Stimulated activated memory B cell treated with anti-CD40 and anti-IgM and Interleukin-4, amounts not matched to agents 10 μg/mL and 1 μg/mL and 100 μg/mL, for 72 hours (primary cell): Measurements from ENCODE around the gene DLG5.

Experiments
- ATAC-seq: fragments of 150-1000 bp; cut with Tn5 transposase; 2 replicates; pipeline ENCODE4 v1.10.0; 2021
- H3K27ac Mint-ChIP-seq: one replicate; pipeline ENCODE4 v1.8.0; 2022; ENCODE audit warnings: mild to moderate bottlenecking, mixed read lengths
- H3K27me3 Mint-ChIP-seq: one replicate; pipeline ENCODE4 v1.8.0; 2022; ENCODE audit warnings: mixed read lengths
- H3K36me3 Mint-ChIP-seq: one replicate; pipeline ENCODE4 v1.8.0; 2022; ENCODE audit warnings: mixed read lengths
- H3K4me1 Mint-ChIP-seq: one replicate; pipeline ENCODE4 v1.8.0; 2022; ENCODE audit warnings: mixed read lengths
- H3K4me3 Mint-ChIP-seq: one replicate; pipeline ENCODE4 v1.8.0; 2022; ENCODE audit warnings: mild to moderate bottlenecking, moderate library complexity, mixed read lengths
- H3K9me3 Mint-ChIP-seq: one replicate; pipeline ENCODE4 v1.8.0; 2022; ENCODE audit warnings: mixed read lengths

DLG5 gene

DNA sequence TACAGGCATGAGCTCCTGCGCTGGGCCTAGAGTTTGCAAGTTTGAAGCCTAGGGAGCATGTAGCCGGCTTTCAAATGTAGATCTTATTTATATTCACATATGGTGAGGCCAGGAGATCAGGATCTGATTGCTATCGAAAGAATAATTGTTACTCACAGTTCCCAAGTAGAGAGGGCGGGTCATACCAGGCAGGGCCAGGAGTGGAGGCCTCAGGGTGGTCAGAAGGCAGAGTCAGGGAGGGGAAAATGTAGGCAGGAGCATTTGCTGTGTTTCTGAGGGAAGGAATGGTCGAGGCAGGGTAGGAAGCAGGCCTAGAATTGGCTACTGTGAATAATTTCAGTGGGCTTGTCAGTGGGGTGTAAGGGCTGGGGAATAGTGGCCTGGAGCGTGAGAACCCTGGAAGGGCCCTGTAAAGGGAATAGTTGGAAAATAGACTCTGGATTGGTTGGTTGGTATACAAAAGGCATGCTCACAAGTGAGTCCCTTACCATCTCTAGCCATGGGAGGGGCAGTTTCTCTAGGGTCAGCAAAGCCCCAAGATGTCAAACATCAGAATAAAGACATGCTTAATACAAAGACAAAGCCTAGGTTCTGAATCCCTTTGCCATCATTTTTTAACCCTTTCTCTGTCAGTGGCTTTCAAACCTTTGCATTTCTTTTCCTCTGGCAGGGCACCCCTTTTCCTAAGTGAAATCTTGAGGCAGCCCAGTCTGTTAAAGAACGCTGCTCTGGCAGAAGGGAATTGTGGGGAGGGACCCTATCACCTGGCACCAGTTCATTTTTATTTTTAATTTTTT is 36.0 kb upstream of the DLG5 start:
- no peak for ATAC-seq
- no peak overlapping the region for H3K27ac Mint-ChIP-seq
- H3K27me3 Mint-ChIP-seq = peaks cover 27% of the 10 kb centered on the region
- H3K4me1 Mint-ChIP-seq = no peaks in the 10 kb centered on the region
- no peak overlapping the region for H3K4me3 Mint-ChIP-seq
- H3K9me3 Mint-ChIP-seq = peaks cover 6% of the 10 kb centered on the region
- no peaks in the 10 kb centered on the region for H3K36me3 Mint-ChIP-seq

DNA sequence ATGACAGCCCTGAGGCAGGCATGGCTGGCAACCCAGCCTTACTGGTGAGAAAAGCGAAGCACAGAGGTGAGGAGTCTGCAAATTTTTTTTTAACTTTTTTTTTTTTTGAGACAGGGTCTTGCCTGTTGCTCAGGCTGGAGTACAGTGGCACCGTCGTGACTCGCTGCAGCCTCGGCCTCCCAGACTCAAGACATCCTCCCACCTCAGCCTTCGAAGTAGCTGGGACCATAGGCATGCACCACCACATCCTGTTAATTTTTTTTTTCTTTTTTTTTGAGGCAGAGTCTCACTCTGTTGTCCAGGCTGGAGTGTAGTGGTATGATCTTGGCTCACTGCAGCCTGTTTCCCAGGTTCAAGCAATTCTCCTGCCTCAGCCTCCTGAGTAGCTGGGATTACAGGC is 35.1 kb upstream of the DLG5 start:
- no peak for ATAC-seq
- Mint-ChIP-seq H3K4me1 (no peaks in the 10 kb centered on the region), H3K4me3 (no peak overlapping the region), H3K9me3 (peaks cover 6% of the 10 kb centered on the region), H3K27me3 (peaks cover 26% of the 10 kb centered on the region), H3K36me3 (no peaks in the 10 kb centered on the region), H3K27ac (no peak overlapping the region)

DNA sequence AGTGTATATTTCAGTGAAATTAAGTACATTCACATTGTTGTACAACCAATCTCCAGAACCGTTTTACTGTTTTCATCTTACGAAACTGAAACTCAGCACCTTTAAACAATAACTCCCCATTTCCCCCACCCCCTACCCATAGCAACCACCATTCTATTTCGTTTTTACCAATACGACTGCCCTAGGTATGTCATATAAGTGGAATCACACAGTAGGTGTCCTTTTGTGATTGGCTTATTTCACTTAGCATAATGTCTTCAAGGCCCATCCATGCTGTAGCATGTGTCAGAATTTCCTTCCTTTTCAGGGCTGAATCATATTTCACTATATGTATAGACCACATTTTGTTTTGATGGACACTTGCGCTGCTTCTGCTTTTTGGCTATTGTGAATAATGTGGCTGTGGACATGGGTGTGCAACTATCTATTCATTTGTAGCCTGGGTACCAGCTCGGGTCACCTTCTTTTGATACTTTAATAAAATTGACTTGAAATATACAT is 34.3 kb upstream of the DLG5 start:
- no peak for ATAC-seq
- Mint-ChIP-seq H3K27me3 (peaks cover 22% of the 10 kb centered on the region), H3K4me1 (no peaks in the 10 kb centered on the region), H3K4me3 (no peak overlapping the region), H3K9me3 (peaks cover 6% of the 10 kb centered on the region), H3K36me3 (no peaks in the 10 kb centered on the region), H3K27ac (no peak overlapping the region)

DNA sequence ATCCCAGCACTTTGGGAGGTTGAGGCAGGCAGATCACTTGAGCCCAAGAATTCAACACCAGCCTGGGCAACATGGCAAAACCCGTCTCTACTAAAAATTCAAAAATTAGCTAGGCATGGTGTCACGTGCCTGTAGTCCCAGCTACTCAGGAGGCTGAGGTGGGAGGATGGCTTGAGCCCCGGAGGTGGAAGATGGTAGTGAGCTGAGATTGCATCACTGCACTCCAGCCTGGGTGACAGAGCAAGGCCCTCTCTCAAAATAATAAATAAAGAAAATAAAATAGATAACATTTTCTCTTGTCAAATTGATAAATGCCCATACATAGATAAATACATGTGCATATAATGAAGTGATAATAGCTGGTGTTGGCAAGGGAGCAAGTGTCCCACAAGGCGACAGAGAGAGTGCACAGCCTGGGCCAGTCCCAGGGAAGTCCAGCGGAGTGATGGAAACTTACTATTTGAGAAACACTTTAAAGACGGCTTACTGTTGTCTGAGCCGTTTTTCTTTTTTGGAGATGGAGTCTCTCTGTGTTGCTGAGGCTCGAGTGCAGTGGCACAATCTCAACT is 33.4 kb upstream of the DLG5 start:
- ATAC-seq = no peak
- no peaks in the 10 kb centered on the region for H3K36me3 Mint-ChIP-seq
- no peak overlapping the region for H3K4me3 Mint-ChIP-seq
- H3K9me3 Mint-ChIP-seq = peaks cover 6% of the 10 kb centered on the region
- no peak overlapping the region for H3K27ac Mint-ChIP-seq
- no peaks in the 10 kb centered on the region for H3K4me1 Mint-ChIP-seq
- peaks cover 22% of the 10 kb centered on the region for H3K27me3 Mint-ChIP-seq

GRCh38 chr10:77959384-77959783 is 32.8 kb upstream of the DLG5 start:
- Mint-ChIP-seq H3K9me3 (peaks cover 2% of the 10 kb centered on the region), H3K27ac (no peak overlapping the region), H3K4me1 (no peaks in the 10 kb centered on the region), H3K27me3 (peaks cover 22% of the 10 kb centered on the region), H3K4me3 (no peak overlapping the region), H3K36me3 (no peaks in the 10 kb centered on the region)
- ATAC-seq = no peak

GRCh38 chr10:77955136-77955535 is 28.6 kb upstream of the DLG5 start:
- H3K27me3 Mint-ChIP-seq = peaks cover 38% of the 10 kb centered on the region
- peaks cover 6% of the 10 kb centered on the region for H3K36me3 Mint-ChIP-seq
- no peak overlapping the region for H3K27ac Mint-ChIP-seq
- H3K4me1 Mint-ChIP-seq = no peaks in the 10 kb centered on the region
- no peak for ATAC-seq
- H3K4me3 Mint-ChIP-seq = no peak overlapping the region
- H3K9me3 Mint-ChIP-seq = peaks cover 16% of the 10 kb centered on the region

DNA sequence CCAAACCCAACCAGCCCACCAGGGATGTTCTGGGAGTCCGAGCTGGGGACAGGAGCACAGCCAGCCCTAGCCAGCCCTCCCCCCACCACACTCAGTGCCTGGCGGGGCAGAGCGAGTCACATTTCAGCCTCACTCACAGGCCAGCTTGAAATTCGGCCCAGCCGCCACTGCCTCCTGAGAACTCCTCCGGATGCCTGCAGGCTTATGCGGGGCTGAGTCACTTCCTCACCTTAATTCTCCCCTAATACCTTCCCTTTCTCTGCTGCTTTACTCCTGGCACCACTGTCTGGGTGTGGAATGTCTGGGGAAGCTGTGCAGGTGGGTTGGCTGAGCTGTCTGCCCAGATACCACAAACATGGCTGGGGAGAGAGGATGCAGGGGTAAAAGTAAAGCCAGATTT is 22.6 kb upstream of the DLG5 start:
- H3K27ac Mint-ChIP-seq = no peak overlapping the region
- peaks cover 6% of the 10 kb centered on the region for H3K36me3 Mint-ChIP-seq
- H3K27me3 Mint-ChIP-seq = peaks cover 50% of the 10 kb centered on the region

GRCh38 chr10:77946084-77946483 is 19.5 kb upstream of the DLG5 start:
- Mint-ChIP-seq H3K4me1 (no peaks in the 10 kb centered on the region), H3K36me3 (no peaks in the 10 kb centered on the region), H3K27me3 (peaks cover 53% of the 10 kb centered on the region), H3K27ac (no peak overlapping the region), H3K9me3 (peaks cover 6% of the 10 kb centered on the region), H3K4me3 (no peak overlapping the region)
- ATAC-seq = no peak

More for the DNA sequence above, 22.6 kb upstream of the DLG5 start:
- Mint-ChIP-seq H3K4me1 (no peaks in the 10 kb centered on the region), H3K9me3 (peaks cover 13% of the 10 kb centered on the region), H3K4me3 (no peak overlapping the region)
- ATAC-seq = no peak

GRCh38 chr10:77944519-77944918 is 18.0 kb upstream of the DLG5 start:
- H3K27me3 Mint-ChIP-seq = peaks cover 40% of the 10 kb centered on the region
- ATAC-seq = no peak
- H3K4me3 Mint-ChIP-seq = no peak overlapping the region

GRCh38 chr10:77943121-77943901 is 16.8 kb upstream of the DLG5 start:
- H3K4me3 Mint-ChIP-seq = no peak overlapping the region
- H3K36me3 Mint-ChIP-seq = no peaks in the 10 kb centered on the region
- no peak overlapping the region for H3K27ac Mint-ChIP-seq
- H3K27me3 Mint-ChIP-seq = peaks cover 29% of the 10 kb centered on the region
- no peaks in the 10 kb centered on the region for H3K4me1 Mint-ChIP-seq
- H3K9me3 Mint-ChIP-seq = no peaks in the 10 kb centered on the region
- ATAC-seq = no peak

More at GRCh38 chr10:77944519-77944918, 18.0 kb upstream of the DLG5 start:
- Mint-ChIP-seq H3K27ac (no peak overlapping the region), H3K9me3 (no peaks in the 10 kb centered on the region), H3K4me1 (no peaks in the 10 kb centered on the region), H3K36me3 (no peaks in the 10 kb centered on the region)

DNA sequence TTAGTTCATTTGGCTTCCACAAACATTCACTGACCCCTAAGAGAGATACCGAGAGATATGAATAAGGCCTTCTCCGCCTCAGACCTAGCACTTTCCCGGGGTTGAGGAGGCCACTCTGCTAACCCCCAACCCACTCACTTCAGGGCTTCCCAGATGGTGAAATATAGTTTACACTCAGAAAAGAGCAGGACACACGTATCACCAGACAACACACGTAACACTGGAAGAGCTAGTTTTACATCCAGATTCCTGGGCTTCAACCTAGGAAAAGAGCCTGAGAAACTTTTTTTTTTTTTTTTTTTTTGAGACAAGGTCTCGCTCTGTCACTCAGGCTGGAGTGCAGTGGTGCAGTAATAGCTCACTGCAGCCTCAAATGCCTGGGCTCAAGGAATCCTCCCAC is 15.2 kb upstream of the DLG5 start:
- no peak overlapping the region for H3K4me3 Mint-ChIP-seq
- no peaks in the 10 kb centered on the region for H3K9me3 Mint-ChIP-seq
- no peak overlapping the region for H3K27ac Mint-ChIP-seq
- no peaks in the 10 kb centered on the region for H3K36me3 Mint-ChIP-seq
- peaks cover 29% of the 10 kb centered on the region for H3K27me3 Mint-ChIP-seq
- no peaks in the 10 kb centered on the region for H3K4me1 Mint-ChIP-seq
- no peak for ATAC-seq

DNA sequence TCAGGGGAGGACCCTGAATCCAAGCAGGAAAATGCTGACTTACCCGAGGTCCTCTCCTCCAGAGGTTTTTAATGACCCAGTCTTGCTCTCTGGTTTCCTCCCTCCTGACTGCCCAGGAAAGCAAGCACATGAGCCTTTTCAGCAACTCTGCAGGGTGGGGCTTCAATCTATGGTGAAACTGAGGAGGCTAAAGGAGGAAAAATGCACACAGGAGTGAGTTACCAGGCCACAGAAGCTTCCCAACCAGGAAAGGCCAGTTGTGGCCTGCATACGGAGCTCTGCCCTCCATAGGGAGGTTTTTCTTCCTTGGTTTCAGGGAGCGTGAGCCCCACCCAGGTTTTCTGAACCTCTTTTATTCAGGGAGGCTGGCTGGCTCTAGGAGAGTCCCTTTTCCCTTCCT is 14.1 kb upstream of the DLG5 start:
- Mint-ChIP-seq H3K27ac (no peak overlapping the region), H3K4me3 (no peak overlapping the region), H3K36me3 (no peaks in the 10 kb centered on the region), H3K9me3 (no peaks in the 10 kb centered on the region), H3K4me1 (no peaks in the 10 kb centered on the region), H3K27me3 (peaks cover 27% of the 10 kb centered on the region)
- ATAC-seq = no peak

DNA sequence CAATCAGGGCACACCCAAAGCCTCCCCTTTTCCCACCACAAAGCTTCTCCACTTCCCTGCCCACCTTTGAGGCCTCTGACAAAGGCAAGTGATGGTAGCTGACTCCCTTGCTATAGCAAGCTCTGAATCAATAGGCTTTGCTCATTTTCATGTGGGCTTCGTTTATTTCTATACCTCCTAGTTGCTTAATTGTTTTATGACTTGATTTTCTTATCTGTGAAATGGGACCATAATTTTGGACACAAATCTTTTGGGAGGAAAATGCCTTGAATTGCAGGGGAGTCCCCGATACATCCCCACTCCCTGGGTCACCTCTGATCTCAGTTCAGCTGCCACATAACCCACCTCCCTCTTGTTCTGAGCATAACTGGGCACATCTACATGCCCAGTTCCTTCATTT is 13.7 kb upstream of the DLG5 start:
- Mint-ChIP-seq H3K4me3 (no peak overlapping the region), H3K27ac (no peak overlapping the region), H3K9me3 (no peaks in the 10 kb centered on the region), H3K36me3 (no peaks in the 10 kb centered on the region), H3K27me3 (peaks cover 23% of the 10 kb centered on the region), H3K4me1 (no peaks in the 10 kb centered on the region)
- ATAC-seq = no peak

DNA sequence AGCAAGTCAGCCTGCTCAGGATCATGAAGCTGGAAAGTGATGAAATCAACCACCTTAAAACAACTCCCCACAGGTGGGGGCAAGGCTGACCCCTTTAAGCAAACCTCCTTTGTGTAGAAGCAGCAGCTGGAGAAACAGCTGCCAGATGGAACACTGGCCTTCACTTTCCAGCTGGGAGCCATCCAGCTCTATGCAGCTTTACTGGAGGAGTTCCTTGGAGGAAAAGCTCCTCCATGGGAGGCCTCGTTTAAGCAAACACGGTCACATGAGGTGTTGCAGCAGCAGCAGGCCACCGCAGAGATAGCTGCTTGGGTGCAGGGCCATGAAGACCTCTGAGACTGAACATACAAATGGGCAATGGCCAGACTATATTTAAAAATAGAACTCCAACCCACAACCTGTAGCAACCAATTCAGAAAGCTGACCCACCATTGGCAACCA is 13.0 kb upstream of the DLG5 start:
- Mint-ChIP-seq H3K9me3 (no peaks in the 10 kb centered on the region), H3K4me1 (no peaks in the 10 kb centered on the region), H3K36me3 (no peaks in the 10 kb centered on the region), H3K27ac (no peak overlapping the region), H3K4me3 (no peak overlapping the region), H3K27me3 (peaks cover 16% of the 10 kb centered on the region)
- no peak for ATAC-seq

DNA sequence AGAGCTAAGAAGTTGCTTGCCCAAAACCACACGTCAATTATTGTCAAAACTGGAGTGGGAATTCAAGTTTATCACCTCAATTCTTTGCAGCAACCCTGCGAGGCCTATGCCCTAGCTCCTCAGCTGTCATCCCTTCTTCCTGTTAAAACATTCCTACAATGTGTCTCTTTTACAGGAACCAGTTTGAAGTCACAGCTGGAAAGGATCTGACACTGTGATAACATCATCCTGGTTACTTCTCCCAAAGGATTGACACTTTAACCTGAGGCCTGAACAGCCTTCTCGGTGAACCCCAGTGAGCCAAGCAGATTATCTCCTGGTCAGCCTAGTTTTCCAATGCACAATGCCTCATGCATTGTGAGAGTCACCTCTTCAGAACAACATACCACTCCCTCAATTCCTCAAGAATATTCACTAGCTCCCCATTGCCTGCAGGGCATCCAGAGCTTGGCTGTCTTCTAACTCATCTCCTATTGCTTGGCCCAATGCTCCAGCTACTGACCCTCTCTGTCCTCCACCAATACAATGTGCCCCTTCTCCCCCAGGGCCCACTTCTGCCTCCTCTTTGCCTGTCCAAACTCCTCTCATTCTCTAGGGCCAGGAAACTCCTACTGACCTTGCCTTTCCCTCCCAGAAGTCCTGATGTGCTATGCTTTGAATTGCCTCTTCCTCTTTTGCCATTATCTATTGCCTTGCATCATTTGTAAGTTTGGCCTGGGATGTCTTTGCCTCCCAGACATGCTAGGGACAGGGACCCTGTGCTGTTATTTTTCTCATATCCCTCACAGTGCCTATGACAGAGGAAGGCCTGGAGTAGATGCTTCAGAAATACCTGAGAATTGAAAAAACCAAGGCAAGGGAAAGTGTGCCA is 10.4 kb upstream of the DLG5 start:
- Mint-ChIP-seq H3K4me1 (peaks cover 5% of the 10 kb centered on the region), H3K36me3 (no peaks in the 10 kb centered on the region), H3K27me3 (peaks cover 8% of the 10 kb centered on the region), H3K9me3 (no peaks in the 10 kb centered on the region), H3K27ac (no peak overlapping the region), H3K4me3 (no peak overlapping the region)
- no peak for ATAC-seq
